SK-N-SH (cell line): ENCODE measurements around the gene KRT35. TPM values are rescaled to one million over a fixed set of nuclear protein-coding genes. Genes with fewer than 3 reads are reported as not detected.

Experiments used
- CTCF ChIA-PET: fragments of 300-600, 350-600 bp; formaldehyde crosslinking; extraction: SDS; loops from one replicate; lab custom pipeline; 2021; lab: Yijun Ruan, JAX
- POLR2A ChIA-PET: fragments of 350-600 bp; sonication (Branson Sonifier 250); formaldehyde crosslinking; extraction: SDS; loops from one replicate; lab custom pipeline; 2020; ENCODE audit warnings: antibody characterized with exemption, inconsistent platforms; lab: Yijun Ruan, JAX
- DNase-seq: peaks from one replicate; pipeline ENCODE4 v3.0.0; 2012
- H2AFZ ChIP-seq: fragments of 200-600 bp; sonication (generic); 2 replicates; pipeline ENCODE4 v1.8.1; 2016; ENCODE audit warnings: antibody characterized with exemption, mild to moderate bottlenecking, low read depth
- H3F3A ChIP-seq: fragments of 200-600 bp; sonication (generic); replicated peaks from 2 replicates; pipeline ENCODE3; 2016; ENCODE audit warnings: antibody characterized with exemption, mild to moderate bottlenecking; ENCODE audit not compliant: insufficient read depth
- H3K27ac ChIP-seq, 2 experiments: fragments of 200-500 bp in 1 of 2; fragments of 200-600 bp in 1 of 2; sonication (Bioruptor generic) in 1 of 2; sonication (generic), shearing (Covaris generic) in 1 of 2; 2 replicates each; pipeline versions ENCODE4 v1.5.1 to v1.6.1; 2014 to 2016; ENCODE audit warnings: low read depth in 2 of 2, inconsistent platforms in 1 of 2, low read length in 1 of 2, mild to moderate bottlenecking in 1 of 2, mixed read lengths in 1 of 2
- H3K27me3 ChIP-seq: fragments of 200-600 bp; sonication (generic), shearing (Covaris generic); 2 replicates; pipeline ENCODE4 v1.6.1; 2016; ENCODE audit warnings: mixed run types; ENCODE audit not compliant: insufficient read depth
- H3K36me3 ChIP-seq, 2 experiments: fragments of 200-500 bp in 1 of 2; fragments of 200-600 bp in 1 of 2; sonication (Bioruptor generic) in 1 of 2; sonication (generic) in 1 of 2; replicated peaks in 1 of 2; 2 replicates each; pipeline versions ENCODE3 to v1.5.1; 2014 to 2016; ENCODE audit warnings: low read length in 1 of 2, mild to moderate bottlenecking in 1 of 2; ENCODE audit not compliant: insufficient read depth in 2 of 2, control insufficient read depth in 1 of 2
- H3K4me1 ChIP-seq, 2 experiments: fragments of 200-500 bp in 1 of 2; fragments of 200-600 bp in 1 of 2; sonication (Bioruptor generic) in 1 of 2; sonication (generic), shearing (Covaris generic) in 1 of 2; 2 replicates each; pipeline versions ENCODE4 v1.5.1 to v1.6.1; 2014 to 2016; ENCODE audit warnings: low read depth in 1 of 2, low read length in 1 of 2, mixed run types in 1 of 2; ENCODE audit not compliant: insufficient read depth in 2 of 2, control insufficient read depth in 1 of 2
- H3K4me2 ChIP-seq: fragments of 200-600 bp; sonication (generic), shearing (Covaris generic); 2 replicates; pipeline ENCODE4 v1.6.1; 2017; ENCODE audit warnings: mixed run types
- H3K4me3 ChIP-seq, 2 experiments: fragments of 200-500 bp in 1 of 2; fragments of 200-600 bp in 1 of 2; sonication (Bioruptor generic) in 1 of 2; sonication (generic), shearing (Covaris generic) in 1 of 2; 2 replicates each; pipeline versions ENCODE4 v1.5.1 to v1.8.1; 2014 to 2016; ENCODE audit warnings: low read depth in 2 of 2, inconsistent platforms in 1 of 2, low read length in 1 of 2, mild to moderate bottlenecking in 1 of 2, mixed read lengths in 1 of 2, moderate library complexity in 1 of 2
- H3K79me2 ChIP-seq: fragments of 200-600 bp; sonication (generic); 2 replicates; pipeline ENCODE4 v1.8.1; 2017; ENCODE audit warnings: mild to moderate bottlenecking; ENCODE audit not compliant: insufficient read depth
- H3K9ac ChIP-seq: fragments of 200-600 bp; sonication (generic); 2 replicates; pipeline ENCODE4 v1.6.1; 2017; ENCODE audit warnings: mixed run types
- H3K9me2 ChIP-seq: fragments of 200-600 bp; sonication (generic); 2 replicates; pipeline ENCODE4 v1.6.1; 2017; ENCODE audit warnings: mixed run types
- H3K9me3 ChIP-seq: fragments of 200-600 bp; sonication (generic); 2 replicates; pipeline ENCODE4 v1.6.1; 2017; ENCODE audit warnings: mixed run types, mild to moderate bottlenecking, moderate library complexity
- H4K20me1 ChIP-seq: fragments of 200-600 bp; sonication (generic); 2 replicates; pipeline ENCODE4 v1.6.1; 2017; ENCODE audit warnings: mild to moderate bottlenecking, mixed run types; ENCODE audit not compliant: insufficient read depth
- CTCF ChIP-seq: fragments of 200-600 bp; sonication (generic); IDR thresholded peaks from 2 replicates; pipeline ENCODE4 v1.6.1; 2017; ENCODE audit warnings: antibody characterized with exemption, mild to moderate bottlenecking, moderate library complexity
- ELF1 ChIP-seq: IDR thresholded peaks from 2 replicates; pipeline ENCODE4 v1.4.0; 2012
- EP300 ChIP-seq, 2 experiments: IDR thresholded peaks; 2 replicates each; pipeline versions ENCODE4 v1.4.0 to v1.6.1; 2012; ENCODE audit warnings: borderline replicate concordance in 1 of 2, low read depth in 1 of 2, low read length in 1 of 2
- GABPA ChIP-seq: IDR thresholded peaks from 2 replicates; pipeline ENCODE4 v1.4.0; 2012; ENCODE audit warnings: low read depth, mild to moderate bottlenecking
- IRF3 ChIP-seq: fragments of 150-350 bp; IDR thresholded peaks from 2 replicates; pipeline ENCODE4 v1.6.1; 2016; ENCODE audit warnings: mild to moderate bottlenecking, low read depth, low read length
- MXI1 ChIP-seq: IDR thresholded peaks from 2 replicates; pipeline ENCODE4 v1.6.1; 2012; ENCODE audit warnings: mild to moderate bottlenecking, low read depth, low read length, improper control_type of control experiment
- NFIC ChIP-seq: IDR thresholded peaks from 2 replicates; pipeline ENCODE4 v1.4.0; 2012; ENCODE audit warnings: borderline replicate concordance
- NRF1 ChIP-seq: IDR thresholded peaks from 2 replicates; pipeline ENCODE4 v1.6.1; 2012; ENCODE audit warnings: low read depth, mild to moderate bottlenecking, low read length
- RAD21 ChIP-seq: IDR thresholded peaks from 2 replicates; pipeline ENCODE4 v1.6.1; 2012; ENCODE audit warnings: mild to moderate bottlenecking, low read length
- RCOR1 ChIP-seq: fragments of 150-350 bp; IDR thresholded peaks from 2 replicates; pipeline ENCODE4 v1.6.1; 2017; ENCODE audit warnings: antibody characterized with exemption, low read length
- REST ChIP-seq: IDR thresholded peaks from 2 replicates; pipeline ENCODE4 v1.6.1; 2012; ENCODE audit warnings: mild to moderate bottlenecking, low read depth, low read length, moderate library complexity
- RFX5 ChIP-seq: IDR thresholded peaks from 2 replicates; pipeline ENCODE4 v1.6.1; 2012; ENCODE audit warnings: mild to moderate bottlenecking, improper control_type of control experiment, low read length
- RXRA ChIP-seq: IDR thresholded peaks from 2 replicates; pipeline ENCODE4 v1.4.0; 2012; ENCODE audit warnings: low read depth, mild to moderate bottlenecking, borderline replicate concordance
- SIN3A ChIP-seq: IDR thresholded peaks from 2 replicates; pipeline ENCODE4 v1.6.1; 2012; ENCODE audit warnings: low read depth, mild to moderate bottlenecking, low read length, moderate library complexity, borderline replicate concordance
- SMC3 ChIP-seq: IDR thresholded peaks from 2 replicates; pipeline ENCODE4 v1.6.1; 2012; ENCODE audit warnings: low read depth, low read length, improper control_type of control experiment
- TAF1 ChIP-seq: IDR thresholded peaks from 2 replicates; pipeline ENCODE4 v1.6.1; 2012; ENCODE audit warnings: low read depth, mild to moderate bottlenecking, low read length, moderate library complexity, borderline replicate concordance
- TCF12 ChIP-seq: IDR thresholded peaks from 2 replicates; pipeline ENCODE4 v1.4.0; 2012
- USF1 ChIP-seq: IDR thresholded peaks from 2 replicates; pipeline ENCODE4 v1.4.0; 2012; ENCODE audit warnings: low read depth, borderline replicate concordance
- WGBS: methylation state at CpG from one replicate; pipeline ENCODE4 v1.1.6; 2017; ENCODE audit warnings: low lambda C conversion rate; 5-methylcytosine and 5-hydroxymethylcytosine counted together
- polyA plus RNA-seq, 3 experiments: library from polyadenylated mRNA; depleted of rRNA; stranded (reverse); fragments of >200 nt; gene quantifications; 2 replicates each; pipeline ENCODE4 v1.2.3, GENCODE V29; 2012
- TF ChIP-seq, protein P1 (sequence below): fragments of 150-350 bp; IDR thresholded peaks from 2 replicates; pipeline ENCODE4 v1.6.1; 2017; ENCODE audit warnings: antibody characterized with exemption, low read length, low read depth, borderline replicate concordance

KRT35 gene
- polyA plus RNA-seq, 1 of the 3 experiments (the other 2 are of a cell fraction), result not detected

GRCh38 chr17:41449008-41449407 lies 31.9 kb downstream of the KRT35 start:
- Histone ChIP-seq H3K9me3 (no peaks in the 10 kb centered on the region; the same call in 1 of the 2 replicates), H3K4me2 (no peak overlapping the region), H3K9ac (no peak overlapping the region), H4K20me1 (no peaks in the 10 kb centered on the region), H3K36me3 (no peaks in the 10 kb centered on the region)
- WGBS, result 39% methylated on average over 6 of the region's 6 CpGs
- TF ChIP-seq IRF3, result no peak
- no peak for TF ChIP-seq RFX5
- no peak for TF ChIP-seq GABPA
- no peak for TF ChIP-seq RCOR1
- no peak for TF ChIP-seq TCF12
- TF ChIP-seq MXI1, result no peak
- TF ChIP-seq REST, result no peak
- no peak for TF ChIP-seq ELF1
- TF ChIP-seq NFIC, result no peak
- no peak for TF ChIP-seq TAF1
- TF ChIP-seq SMC3, result no peak
- TF ChIP-seq SIN3A, result no peak
- TF ChIP-seq, all 33 proteins: peak for 0
- DNase-seq, result no peak
- Histone ChIP-seq H3K9me2 (no peaks in the 10 kb centered on the region), H3K79me2 (no peaks in the 10 kb centered on the region), H2AFZ (no peak overlapping the region), H3K27me3 (no peaks in the 10 kb centered on the region; the same call in 1 of the 2 replicates), H3K4me3 (no peak overlapping the region), H3K27ac (no peak overlapping the region), H3F3A (peaks cover 9% of the 10 kb centered on the region), H3K4me1 (no peaks in the 10 kb centered on the region)
- POLR2A ChIA-PET, result no interaction called here
- CTCF ChIA-PET, result no interaction called here

- no peak overlapping the region for H3K4me2 ChIP-seq
- no peak overlapping the region for H3K9ac ChIP-seq
- H3K9me3 ChIP-seq, result no peaks in the 10 kb centered on the region; the same call in 1 of the 2 replicates
- no peaks in the 10 kb centered on the region for H3K79me2 ChIP-seq
- 100% methylated on average over 1 of the region's 2 CpGs for WGBS
- DNase-seq, result no peak
- H2AFZ ChIP-seq, result no peak overlapping the region
- ChIA-PET CTCF (no interaction called here), POLR2A (no interaction called here)
- H3K36me3 ChIP-seq, result no peaks in the 10 kb centered on the region
- H3K27ac ChIP-seq, result no peak overlapping the region
- no peak overlapping the region for H3K4me3 ChIP-seq
- no peaks in the 10 kb centered on the region for H4K20me1 ChIP-seq
- no peaks in the 10 kb centered on the region for H3K4me1 ChIP-seq
- no peaks in the 10 kb centered on the region; the same call in 1 of the 2 replicates for H3K27me3 ChIP-seq
- H3K9me2 ChIP-seq, result no peaks in the 10 kb centered on the region
- H3F3A ChIP-seq, result peaks cover 9% of the 10 kb centered on the region
- TF ChIP-seq NRF1, result no peak
- TF ChIP-seq, protein P1, sequence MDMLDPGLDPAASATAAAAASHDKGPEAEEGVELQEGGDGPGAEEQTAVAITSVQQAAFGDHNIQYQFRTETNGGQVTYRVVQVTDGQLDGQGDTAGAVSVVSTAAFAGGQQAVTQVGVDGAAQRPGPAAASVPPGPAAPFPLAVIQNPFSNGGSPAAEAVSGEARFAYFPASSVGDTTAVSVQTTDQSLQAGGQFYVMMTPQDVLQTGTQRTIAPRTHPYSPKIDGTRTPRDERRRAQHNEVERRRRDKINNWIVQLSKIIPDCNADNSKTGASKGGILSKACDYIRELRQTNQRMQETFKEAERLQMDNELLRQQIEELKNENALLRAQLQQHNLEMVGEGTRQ, result no peak
- TF ChIP-seq IRF3, result no peak
- TF ChIP-seq NFIC, result no peak
- no peak for TF ChIP-seq USF1
- TF ChIP-seq RFX5, result no peak
- no peak for TF ChIP-seq RCOR1
- no peak for TF ChIP-seq EP300 (IDR thresholded peaks at IDR 0.05; ENCODE audit: borderline replicate concordance in 1 of 2, low read depth in 1 of 2, low read length in 1 of 2)
- no peak for TF ChIP-seq CTCF
- no peak for TF ChIP-seq RXRA
- TF ChIP-seq RAD21, result no peak
- no peak for TF ChIP-seq SMC3
Observed at GRCh38 chr17:41448506-41448905, 32.4 kb downstream of the KRT35 start.
